GM21717 (cell line): Measurements from ENCODE around the gene SLIT3.
"Not testable (repeated sequence)": the region's sequence is repeated elsewhere in the genome, so short reads cannot be mapped to it uniquely, and the experiment has no call there.

Experiments used
- ATAC-seq: cut with Tn5 transposase; IDR thresholded peaks from one replicate; pipeline ENCODE4 v1.9.1; 2021; ENCODE audit warnings: mild to moderate bottlenecking, moderate library complexity; ENCODE audit not compliant: unreplicated experiment

The SLIT3 gene

GRCh38 chr5:168668078-168668477 lies 632.9 kb downstream of the SLIT3 start:
- no peak for ATAC-seq

- ATAC-seq, result no peak
Measured at GRCh38 chr5:168667301-168667840, 633.6 kb downstream of the SLIT3 start.

- no peak for ATAC-seq
Measured at GRCh38 chr5:168666356-168666755, 634.6 kb downstream of the SLIT3 start.

- no peak for ATAC-seq
Measured at GRCh38 chr5:168663276-168664004, 637.5 kb downstream of the SLIT3 start.

GRCh38 chr5:168661593-168662485 lies 639.1 kb downstream of the SLIT3 start:
- ATAC-seq, result no peak

GRCh38 chr5:168660691-168661090 lies 640.2 kb downstream of the SLIT3 start:
- ATAC-seq, result no peak

- no peak for ATAC-seq
Measured at GRCh38 chr5:168659286-168659847, 641.6 kb downstream of the SLIT3 start.

- ATAC-seq, result no peak
Measured at GRCh38 chr5:168658394-168658793, 642.5 kb downstream of the SLIT3 start.

GRCh38 chr5:168656633-168657032 lies 644.3 kb downstream of the SLIT3 start:
- no peak for ATAC-seq

GRCh38 chr5:168655316-168655715 lies 645.6 kb downstream of the SLIT3 start:
- ATAC-seq, result no peak

- no peak for ATAC-seq
Measured at GRCh38 chr5:168654211-168654721, 646.7 kb downstream of the SLIT3 start.

GRCh38 chr5:168653626-168654025 lies 647.3 kb downstream of the SLIT3 start:
- no peak for ATAC-seq

- ATAC-seq, result no peak
Measured at GRCh38 chr5:168651648-168652047, 649.3 kb downstream of the SLIT3 start.

GRCh38 chr5:168649306-168649705 lies 651.6 kb downstream of the SLIT3 start:
- ATAC-seq, result no peak

- ATAC-seq, result no peak
Measured at GRCh38 chr5:168648576-168648975, 652.4 kb downstream of the SLIT3 start.

- ATAC-seq, result no peak
Measured at GRCh38 chr5:168648016-168648415, 652.9 kb downstream of the SLIT3 start.

GRCh38 chr5:168647083-168647482 lies 653.9 kb downstream of the SLIT3 start:
- no peak for ATAC-seq

- ATAC-seq, result no peak
Measured at GRCh38 chr5:168646335-168646734, 654.6 kb downstream of the SLIT3 start.

GRCh38 chr5:168645195-168645594 lies 655.7 kb downstream of the SLIT3 start:
- ATAC-seq, result no peak

GRCh38 chr5:168642019-168642418 lies 658.9 kb downstream of the SLIT3 start:
- no peak for ATAC-seq

GRCh38 chr5:168638846-168639245 lies 662.1 kb downstream of the SLIT3 start:
- ATAC-seq, result not testable (repeated sequence)
